Activated T-helper 1 cell treated with anti-CD3 and anti-CD28 coated beads, Interleukin-2, amount 50 U/mL, for 16 hours (primary cell): ENCODE results near the gene ROPN1B.

Experiments used
- DNase-seq, 2 donors: peaks; one replicate each; pipeline ENCODE4 v3.0.0-alpha.2; 2020; ENCODE audit warnings: low read depth in 1 of 2, low spot score in 1 of 2

ROPN1B gene

GRCh38 chr3:126026277-126026751 is 57.3 kb downstream of the ROPN1B start:
- no peak for DNase-seq

DNA sequence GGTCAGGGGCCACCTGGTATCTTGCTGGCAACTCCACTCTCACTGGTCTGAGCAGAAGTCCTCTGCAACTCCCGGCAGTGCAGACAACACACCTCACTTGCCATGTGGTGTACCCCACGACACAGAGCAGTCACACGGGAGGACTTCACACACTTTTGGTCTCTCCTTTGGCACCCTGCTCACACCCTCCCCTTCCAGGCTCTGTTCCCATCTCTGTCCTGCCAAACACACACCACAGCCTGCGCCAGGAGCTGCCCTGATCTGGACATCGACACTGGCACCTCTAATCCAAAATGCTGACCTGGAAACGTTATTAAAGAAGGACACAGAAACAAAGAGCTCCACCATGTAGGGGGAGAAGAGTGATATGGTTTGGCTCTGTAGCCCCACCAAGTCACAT is 57.8 kb downstream of the ROPN1B start:
- DNase-seq: no peak

DNA sequence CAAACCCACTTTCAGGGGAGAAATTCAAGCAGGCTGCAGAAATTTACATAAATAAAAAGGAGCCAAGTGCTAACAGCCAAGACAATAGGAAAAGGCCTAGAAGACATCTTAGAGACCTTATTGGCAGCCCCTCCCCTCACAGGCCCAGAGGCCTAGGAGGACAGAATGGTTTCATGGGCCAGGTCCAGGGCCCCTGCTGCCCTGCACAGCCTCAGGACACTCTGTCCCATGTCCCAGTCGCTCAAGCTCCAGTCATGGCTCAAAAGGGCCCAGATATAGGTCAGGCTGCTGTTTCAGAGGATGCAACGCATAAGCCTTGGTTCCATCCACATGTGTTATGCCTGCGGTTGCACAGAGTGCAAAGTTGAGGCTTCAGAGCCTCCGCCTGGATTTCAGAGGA is 59.1 kb downstream of the ROPN1B start:
- DNase-seq: no peak

- DNase-seq: no peak
Observed at GRCh38 chr3:126029241-126029640, 60.3 kb downstream of the ROPN1B start.

GRCh38 chr3:126030455-126030854 is 61.5 kb downstream of the ROPN1B start:
- no peak for DNase-seq

DNA sequence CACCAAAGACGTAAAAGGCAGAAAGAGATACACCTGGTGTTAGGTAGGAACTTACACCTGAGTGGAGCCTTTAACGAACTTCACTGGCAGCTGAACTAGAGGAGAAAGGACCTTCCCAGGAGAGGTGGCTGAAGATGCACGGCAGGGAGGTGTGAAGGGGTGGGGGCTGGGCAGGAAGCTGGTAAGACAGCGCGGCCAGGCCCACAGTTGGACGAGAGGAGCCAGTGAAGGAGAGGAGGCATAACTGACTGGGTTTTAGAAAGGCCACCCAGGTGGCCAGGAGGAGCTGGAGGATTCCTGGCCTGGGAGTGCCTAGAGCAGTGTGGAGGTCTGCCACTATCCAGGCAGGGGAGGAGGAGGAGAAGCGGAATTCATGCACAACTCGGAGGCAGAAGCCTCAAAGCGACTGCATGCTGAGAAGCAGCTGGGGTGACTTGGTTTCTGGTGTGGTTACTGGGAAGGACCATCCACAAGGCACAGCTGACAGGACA is 63.0 kb downstream of the ROPN1B start:
- DNase-seq: no peak
